H1 (cell line): ENCODE data around the gene THADA. TPM values are rescaled to one million over a fixed set of nuclear protein-coding genes. Genes with fewer than 3 reads are reported as not detected.

Experiments used
- CTCF ChIA-PET: fragments of 300-600 bp; sonication (Branson Sonifier 250); formaldehyde crosslinking; loops from one replicate; lab custom pipeline; 2021; ENCODE audit not compliant: partially characterized antibody; lab: Charles Lee
- POLR2A ChIA-PET: fragments of 300-600 bp; sonication (Branson Sonifier 250); formaldehyde crosslinking; loops from one replicate; lab custom pipeline; 2021; ENCODE audit warnings: inconsistent platforms; ENCODE audit not compliant: partially characterized antibody; lab: Charles Lee
- DNase-seq, 2 experiments: peaks; one replicate each; pipeline versions ENCODE4 v3.0.0 to v3.0.0-alpha.2; 2010 to 2022; ENCODE audit warnings: low spot score in 2 of 2, low read depth in 1 of 2, mixed read lengths in 1 of 2
- FAIRE-seq: peaks from 2 replicates; lab custom pipeline; 2011; peaks lifted over from hg19 to GRCh38; lab: Jason Lieb, UNC
- H2AFZ ChIP-seq: 2 replicates; pipeline ENCODE4 v1.8.1; 2012; ENCODE audit warnings: low read length, inconsistent platforms
- H2AK5ac ChIP-seq: 2 replicates; pipeline ENCODE4 v1.6.1; 2013; ENCODE audit warnings: low read depth, low read length
- H2BK120ac ChIP-seq: replicated peaks from 2 replicates; pipeline ENCODE3; 2013; ENCODE audit warnings: low read depth, low read length, inconsistent platforms
- H2BK12ac ChIP-seq: 2 replicates; pipeline ENCODE4 v1.6.1; 2013; ENCODE audit warnings: low read depth, low read length
- H2BK15ac ChIP-seq: 2 replicates; pipeline ENCODE4 v1.6.1; 2013; ENCODE audit warnings: low read length
- H2BK20ac ChIP-seq: 2 replicates; pipeline ENCODE4 v1.6.1; 2013; ENCODE audit warnings: low read length
- H2BK5ac ChIP-seq: 2 replicates; pipeline ENCODE4 v1.6.1; 2013; ENCODE audit warnings: low read depth, low read length
- H3K14ac ChIP-seq: 2 replicates; pipeline ENCODE4 v1.6.1; 2013; ENCODE audit warnings: inconsistent platforms; ENCODE audit not compliant: insufficient read length
- H3K18ac ChIP-seq: 2 replicates; pipeline ENCODE4 v1.6.1; 2013; ENCODE audit warnings: low read length; ENCODE audit errors: extremely low read depth
- H3K23ac ChIP-seq: 2 replicates; pipeline ENCODE4 v1.6.1; 2013; ENCODE audit warnings: inconsistent platforms; ENCODE audit not compliant: insufficient read length
- H3K23me2 ChIP-seq: 2 replicates; pipeline ENCODE4 v1.6.1; 2013; ENCODE audit warnings: low read depth, low read length
- H3K27ac ChIP-seq: 2 replicates; pipeline ENCODE4 v1.6.1; 2011; ENCODE audit warnings: low read depth, low read length, inconsistent platforms
- H3K27me3 ChIP-seq, 4 experiments: replicated peaks in 1 of 4; 1 replicate in 1 of 4; 2 replicates in 3 of 4; pipeline versions ENCODE4 v1.6.1 to v1.8.1; 2011 to 2013; ENCODE audit warnings: low read length in 3 of 4, mild to moderate bottlenecking in 3 of 4, inconsistent platforms in 2 of 4, mixed read lengths in 2 of 4, moderate library complexity in 1 of 4; ENCODE audit not compliant: control insufficient read depth in 3 of 4, insufficient read depth in 3 of 4; ENCODE audit errors: extremely low read depth in 1 of 4
- H3K36me3 ChIP-seq, 4 experiments: 2 replicates each; pipeline versions ENCODE4 v1.6.1 to v1.8.1; 2011 to 2013; ENCODE audit warnings: mild to moderate bottlenecking in 4 of 4, low read length in 3 of 4, moderate library complexity in 2 of 4, control low read depth in 1 of 4, inconsistent platforms in 1 of 4; ENCODE audit not compliant: insufficient read depth in 4 of 4, control insufficient read depth in 2 of 4
- H3K4ac ChIP-seq: replicated peaks from 2 replicates; pipeline ENCODE3; 2013; ENCODE audit warnings: low read length, low read depth, mixed read lengths, inconsistent platforms; ENCODE audit not compliant: insufficient read length
- H3K4me1 ChIP-seq, 4 experiments: replicated peaks in 1 of 4; 1 replicate in 1 of 4; 2 replicates in 3 of 4; pipeline versions ENCODE4 v1.6.1 to v1.8.1; 2011 to 2013; ENCODE audit warnings: low read length in 3 of 4, inconsistent platforms in 2 of 4, mixed read lengths in 1 of 4; ENCODE audit not compliant: insufficient read depth in 4 of 4, control insufficient read depth in 3 of 4
- H3K4me2 ChIP-seq, 2 experiments: 2 replicates each; pipeline versions ENCODE4 v1.6.1 to v1.8.1; 2011 to 2013; ENCODE audit warnings: low read depth in 2 of 2, low read length in 2 of 2, control low read depth in 1 of 2, inconsistent platforms in 1 of 2, mild to moderate bottlenecking in 1 of 2; ENCODE audit not compliant: insufficient read depth in 1 of 2
- H3K4me3 ChIP-seq, 4 experiments: fragments of 200-600, 300-600 bp in 1 of 4; sonication (generic), shearing (Covaris generic), sonication (Bioruptor Twin) in 1 of 4; 2 replicates each; pipeline versions ENCODE4 v1.5.1 to v1.8.1; 2011 to 2016; ENCODE audit warnings: low read length in 4 of 4, low read depth in 3 of 4, control low read depth in 2 of 4, inconsistent platforms in 2 of 4, mild to moderate bottlenecking in 2 of 4, mixed read lengths in 1 of 4, moderate library complexity in 1 of 4; ENCODE audit not compliant: insufficient read depth in 2 of 4; ENCODE audit errors: extremely low read depth in 1 of 4
- H3K56ac ChIP-seq: replicated peaks from 2 replicates; pipeline ENCODE3; 2013; ENCODE audit warnings: low read depth, mild to moderate bottlenecking, mixed read lengths, low read length, inconsistent platforms; ENCODE audit not compliant: insufficient read length
- H3K79me1 ChIP-seq: 2 replicates; pipeline ENCODE4 v1.6.1; 2013; ENCODE audit warnings: low read depth, low read length, control low read depth
- H3K79me2 ChIP-seq, 2 experiments: 2 replicates each; pipeline versions ENCODE4 v1.6.1 to v1.8.1; 2012 to 2013; ENCODE audit warnings: low read length in 2 of 2, mild to moderate bottlenecking in 2 of 2, inconsistent platforms in 1 of 2; ENCODE audit not compliant: insufficient read depth in 2 of 2, control insufficient read depth in 1 of 2
- H3K9ac ChIP-seq, 4 experiments: replicated peaks in 1 of 4; 1 replicate in 1 of 4; 2 replicates in 3 of 4; pipeline versions ENCODE4 v1.6.1 to v1.8.1; 2011 to 2013; ENCODE audit warnings: low read depth in 3 of 4, low read length in 3 of 4, control low read depth in 2 of 4, mild to moderate bottlenecking in 2 of 4, moderate library complexity in 2 of 4, inconsistent platforms in 1 of 4; ENCODE audit errors: extremely low read depth in 1 of 4
- H3K9me3 ChIP-seq, 2 experiments: 2 replicates each; pipeline versions ENCODE4 v1.6.1 to v1.8.1; 2012 to 2013; ENCODE audit warnings: mild to moderate bottlenecking in 2 of 2, moderate library complexity in 2 of 2, control low read depth in 1 of 2, inconsistent platforms in 1 of 2, low read depth in 1 of 2, low read length in 1 of 2, mixed read lengths in 1 of 2; ENCODE audit not compliant: insufficient read depth in 2 of 2
- H4K20me1 ChIP-seq, 2 experiments: replicated peaks in 1 of 2; 2 replicates each; pipeline versions ENCODE3 to v1.8.1; 2011 to 2013; ENCODE audit warnings: inconsistent platforms in 2 of 2, low read length in 2 of 2, mild to moderate bottlenecking in 1 of 2; ENCODE audit not compliant: insufficient read depth in 2 of 2, control insufficient read depth in 1 of 2
- H4K5ac ChIP-seq: 2 replicates; pipeline ENCODE4 v1.6.1; 2013; ENCODE audit warnings: low read length, low read depth, mixed read lengths, inconsistent platforms; ENCODE audit not compliant: insufficient read length
- H4K8ac ChIP-seq: 2 replicates; pipeline ENCODE4 v1.8.0; 2013; ENCODE audit warnings: mild to moderate bottlenecking, moderate library complexity, low read length, inconsistent platforms; ENCODE audit not compliant: insufficient read depth; ENCODE audit errors: extremely low read depth
- H4K91ac ChIP-seq: replicated peaks from 2 replicates; pipeline ENCODE3; 2013; ENCODE audit warnings: low read length, mixed read lengths, inconsistent platforms; ENCODE audit not compliant: insufficient read length
- ASH2L ChIP-seq: fragments of 200-600, 300-600 bp; sonication (generic); IDR thresholded peaks from one replicate; pipeline ENCODE4 v1.7.1; 2017; ENCODE audit warnings: low read length
- BCL11A ChIP-seq, 2 experiments: IDR thresholded peaks; one replicate each; pipeline ENCODE4 v1.6.1; 2011; ENCODE audit warnings: low read depth in 2 of 2, low read length in 2 of 2, mild to moderate bottlenecking in 2 of 2
- CREB1 ChIP-seq: IDR thresholded peaks from 2 replicates; pipeline ENCODE4 v1.6.1; 2012; ENCODE audit warnings: inconsistent platforms
- EZH2 ChIP-seq: fragments of 200-600 bp; sonication (generic); IDR thresholded peaks from 2 replicates; pipeline ENCODE4 v1.7.1; 2012; ENCODE audit warnings: low read depth, mild to moderate bottlenecking, moderate library complexity, low read length, inconsistent platforms; ENCODE audit not compliant: severe bottlenecking
- GTF2F1 ChIP-seq: IDR thresholded peaks from 2 replicates; pipeline ENCODE4 v1.6.1; 2012; ENCODE audit warnings: low read depth, low read length, improper control_type of control experiment, borderline replicate concordance
- KDM5A ChIP-seq: fragments of 200-600 bp; IDR thresholded peaks from 2 replicates; pipeline ENCODE4 v1.7.1; 2012; ENCODE audit warnings: mild to moderate bottlenecking, low read length, inconsistent platforms, mixed read lengths
- NANOG ChIP-seq: IDR thresholded peaks from 2 replicates; pipeline ENCODE4 v1.6.1; 2011; ENCODE audit warnings: low read length, low read depth, mild to moderate bottlenecking, inconsistent platforms; ENCODE audit not compliant: insufficient read depth, poor library complexity, severe bottlenecking
- POU5F1 ChIP-seq: IDR thresholded peaks from 2 replicates; pipeline ENCODE4 v1.6.1; 2011; ENCODE audit warnings: low read depth, mild to moderate bottlenecking, low read length, moderate library complexity
- RAD21 ChIP-seq, 2 experiments: IDR thresholded peaks in 1 of 2; conservative IDR thresholded peaks in 1 of 2; 2 replicates each; pipeline ENCODE4 v1.6.1; 2011; ENCODE audit warnings: low read depth in 2 of 2, low read length in 2 of 2, improper control_type of control experiment in 1 of 2, inconsistent platforms in 1 of 2, mild to moderate bottlenecking in 1 of 2, moderate library complexity in 1 of 2
- SRF ChIP-seq: IDR thresholded peaks from 2 replicates; pipeline ENCODE4 v1.6.1; 2011; ENCODE audit warnings: mild to moderate bottlenecking, low read depth, low read length, moderate library complexity
- WGBS, 2 experiments: shearing (Covaris generic) in 1 of 2; methylation state at CpG; one replicate each; pipeline versions ENCODE4 v1.1.6 to v1.1.7; 2013 to 2015; ENCODE audit warnings: low lambda C conversion rate in 2 of 2, mixed read lengths in 2 of 2, inconsistent platforms in 1 of 2, low coverage in 1 of 2, missing lambda C conversion rate in 1 of 2; ENCODE audit not compliant: insufficient replicate concordance in 2 of 2, insufficient coverage in 1 of 2, insufficient read length in 1 of 2; ENCODE audit errors: extremely low coverage in 1 of 2, missing lambda C conversion rate in 1 of 2; 5-methylcytosine and 5-hydroxymethylcytosine counted together
- polyA plus RNA-seq, 7 experiments: library from polyadenylated mRNA; depleted of rRNA in 3 of 7; stranded (reverse) in 5 of 7; unstranded in 2 of 7; fragments of >200 nt in 5 of 7; fragments of 200-250 nt in 2 of 7; gene quantifications; 1 replicate in 5 of 7; 2 replicates in 1 of 7; 4 replicates in 1 of 7; pipeline versions ENCODE4 v1.2.1 to v1.2.3, GENCODE V29; 2011 to 2013; ENCODE audit warnings: missing spikeins in 2 of 7, mixed read lengths in 2 of 7
- total RNA-seq: library from RNA; stranded (reverse); fragmentation: NEBNext Ultra II Directional; extraction: Animal tissue kit (Norgen Biotek cat#: 25700); gene quantifications from 2 replicates; pipeline ENCODE4 v1.2.1, GENCODE V29; 2021
- TF ChIP-seq, protein P1 (sequence below): IDR thresholded peaks from 2 replicates; pipeline ENCODE4 v1.6.1; 2011; ENCODE audit warnings: low read length, improper control_type of control experiment

Gene THADA
- total and polyA plus RNA-seq, 2 of the 8 experiments (the other 6 are each of a cell fraction or from before 2014, with no cell fraction given), result 22.4 to 26.8 TPM

DNA sequence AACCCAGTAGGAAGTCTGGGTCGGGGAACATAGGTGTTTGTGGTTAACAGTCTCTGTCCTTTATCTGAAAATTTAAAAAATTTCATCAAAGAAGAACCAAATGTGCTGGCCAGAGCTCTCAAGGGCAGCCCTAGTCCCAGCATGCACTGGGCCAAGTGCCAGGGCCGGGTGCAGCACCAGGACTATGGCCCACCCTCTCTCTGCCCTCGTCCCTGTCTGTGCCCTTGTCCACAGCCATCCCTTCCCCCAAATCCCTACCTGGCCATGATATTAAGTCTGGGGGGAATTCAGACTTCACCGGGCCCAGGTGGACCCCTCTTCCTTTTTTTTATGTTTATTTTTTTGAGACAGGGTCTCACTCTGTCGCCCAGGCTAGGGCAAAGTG, 355.1 kb downstream of the THADA start:
- Histone ChIP-seq H4K5ac (no peak overlapping the region), H2BK120ac (no peak overlapping the region), H2BK15ac (no peak overlapping the region), H2BK20ac (no peak overlapping the region), H3K4me2 (no peak overlapping the region), H4K91ac (no peak overlapping the region), H3K23me2 (no peaks in the 10 kb centered on the region), H2BK5ac (no peak overlapping the region), H4K20me1 (no peaks in the 10 kb centered on the region), H3K18ac (no peak overlapping the region), H3K9ac (no peak overlapping the region), H3K56ac (no peak overlapping the region), H2AFZ (no peak overlapping the region), H3K9me3 (no peaks in the 10 kb centered on the region), H3K79me1 (no peaks in the 10 kb centered on the region), H3K36me3 (no peaks in the 10 kb centered on the region), H4K8ac (no peak overlapping the region), H3K79me2 (no peaks in the 10 kb centered on the region), H3K4me1 (no peaks in the 10 kb centered on the region; a peak in 1 of 7 replicates), H3K4ac (no peak overlapping the region), H3K4me3 (no peak overlapping the region), H2BK12ac (no peak overlapping the region), H2AK5ac (no peak overlapping the region), H3K14ac (no peak overlapping the region), H3K23ac (no peak overlapping the region), H3K27me3 (no peaks in the 10 kb centered on the region), H3K27ac (no peak overlapping the region)
- ChIA-PET CTCF (interaction anchor here (0.6 to 8.7 kb wide), 43 partner anchors 8 to 417 kb away, joined by 3 to 91 read pairs (median 4); partner anchors contain the start of gene ZFP36L2), POLR2A (interaction anchor here (0.6 to 1.7 kb wide), 2 partner anchors 16 to 19 kb away, joined by 3 to 5 read pairs; no protein-coding TSS in a partner anchor)
- WGBS, 2 experiments, result 84% methylated on average over 5 of the region's 5 CpGs; no CpG with 5 or more reads in 1 of the 2 experiments
- FAIRE-seq (no peak), DNase-seq (no peak)
- TF ChIP-seq, protein P1, sequence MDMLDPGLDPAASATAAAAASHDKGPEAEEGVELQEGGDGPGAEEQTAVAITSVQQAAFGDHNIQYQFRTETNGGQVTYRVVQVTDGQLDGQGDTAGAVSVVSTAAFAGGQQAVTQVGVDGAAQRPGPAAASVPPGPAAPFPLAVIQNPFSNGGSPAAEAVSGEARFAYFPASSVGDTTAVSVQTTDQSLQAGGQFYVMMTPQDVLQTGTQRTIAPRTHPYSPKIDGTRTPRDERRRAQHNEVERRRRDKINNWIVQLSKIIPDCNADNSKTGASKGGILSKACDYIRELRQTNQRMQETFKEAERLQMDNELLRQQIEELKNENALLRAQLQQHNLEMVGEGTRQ, result no peak
- TF ChIP-seq SRF (no peak), GTF2F1 (no peak), KDM5A (no peak), EZH2 (no peak), BCL11A (IDR thresholded peaks at IDR 0.05; ENCODE audit: low read depth in 2 of 2, low read length in 2 of 2) (no peak), RAD21 (IDR thresholded peaks at IDR 0.05 in 1 of 2, conservative IDR thresholded peaks at IDR 0.05 in 1 of 2; ENCODE audit: low read depth in 2 of 2, low read length in 2 of 2) (no peak), NANOG (no peak), CREB1 (no peak), POU5F1 (no peak), ASH2L (no peak)
